ENCODE data around the gene ATP6V1G3. TPM values are rescaled to one million over a fixed set of nuclear protein-coding genes. Genes with fewer than 3 reads are reported as not detected.
A peak's percentile ranks its signal among the peaks of the same experiment; 100 is the strongest.

ATP6V1G3 gene
- total RNA-seq, 1 donor from 2014 or later = not detected

DNA sequence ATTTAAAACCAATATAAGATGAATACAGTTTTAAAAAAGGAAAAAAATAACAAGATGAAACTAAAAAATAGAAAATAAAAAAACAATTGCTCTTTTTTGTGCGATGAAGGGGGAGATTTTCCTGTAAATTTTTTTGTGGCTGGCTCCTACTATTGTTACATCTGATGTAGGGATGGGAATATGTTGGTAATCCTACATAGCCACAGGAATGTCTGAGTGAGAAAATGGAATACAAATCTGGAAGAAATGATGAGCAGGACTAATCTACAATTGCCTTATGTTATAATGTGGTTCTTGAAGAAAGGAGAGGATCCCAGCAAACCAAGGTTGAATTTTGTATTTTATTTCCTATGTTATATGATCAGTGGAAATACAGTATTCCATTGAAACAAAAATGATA is 40.9 kb downstream of the ATP6V1G3 start:
- H3K9ac ChIP-seq (ENCODE audit: low read length) = no peak overlapping the region
- no peaks in the 10 kb centered on the region for H3K36me3 ChIP-seq (ENCODE audit: insufficient read depth, low read length)
- H3K9me3 ChIP-seq (ENCODE audit: insufficient read depth, low read depth, low read length) = peaks cover 2% of the 10 kb centered on the region
- H3K27ac Mint-ChIP-seq (ENCODE audit: unreplicated experiment) = peak overlapping the region; percentile 67
- H3K4me3 Mint-ChIP-seq (ENCODE audit: unreplicated experiment) = no peak overlapping the region
- FAIRE-seq (no peak), DNase-seq (ENCODE audit: low read depth) (peak; percentile 82)
- peaks cover 6% of the 10 kb centered on the region for H3K9me3 Mint-ChIP-seq (ENCODE audit: unreplicated experiment)
- H3K4me2 ChIP-seq (ENCODE audit: low read length) = no peak overlapping the region
- H3K4me3 ChIP-seq (ENCODE audit: insufficient read depth, low read depth, low read length) = no peak overlapping the region
- peaks cover 34% of the 10 kb centered on the region for H3K4me1 ChIP-seq (ENCODE audit: insufficient read depth, low read length)
- no peaks in the 10 kb centered on the region for H4K20me1 ChIP-seq (ENCODE audit: insufficient read depth, low read length)
- H3K27ac ChIP-seq (ENCODE audit: low read depth, low read length) = no peak overlapping the region
- no peaks in the 10 kb centered on the region for H3K36me3 Mint-ChIP-seq (ENCODE audit: low read depth, unreplicated experiment)
- no peaks in the 10 kb centered on the region for H3K79me2 ChIP-seq (ENCODE audit: insufficient read depth, low read length)
- peaks cover 18% of the 10 kb centered on the region for H3K4me1 Mint-ChIP-seq (ENCODE audit: low read depth, unreplicated experiment)
- no peaks in the 10 kb centered on the region for H3K27me3 Mint-ChIP-seq (ENCODE audit: low read depth, unreplicated experiment)
- no peak overlapping the region for H2AFZ ChIP-seq (ENCODE audit: low read depth, low read length)
- TF ChIP-seq EZH2 (IDR thresholded peaks at IDR 0.05; ENCODE audit: insufficient read depth, low read length) = no peak
- no peaks in the 10 kb centered on the region for H3K27me3 ChIP-seq (ENCODE audit: insufficient read depth, low read length)

DNA sequence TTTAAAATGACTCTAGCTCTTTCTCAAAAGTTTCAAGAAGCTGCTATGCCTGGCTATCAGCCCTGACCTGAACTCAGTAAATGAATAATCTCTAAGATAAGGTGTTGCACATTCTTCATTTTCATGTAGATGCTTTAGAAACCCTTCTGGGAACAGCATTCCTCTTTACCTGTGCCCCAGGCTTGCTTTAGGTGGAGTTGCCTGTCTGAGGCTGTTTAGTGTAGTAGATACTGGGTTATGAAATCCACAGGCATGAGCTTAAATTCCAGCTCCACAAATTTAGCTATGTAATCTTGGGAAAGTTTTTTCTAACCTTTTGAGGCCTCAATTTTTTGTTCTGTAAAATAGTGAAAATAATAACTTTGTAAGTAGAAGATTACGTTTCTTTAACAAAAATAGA is 41.6 kb downstream of the ATP6V1G3 start:
- FAIRE-seq = no peak

DNA sequence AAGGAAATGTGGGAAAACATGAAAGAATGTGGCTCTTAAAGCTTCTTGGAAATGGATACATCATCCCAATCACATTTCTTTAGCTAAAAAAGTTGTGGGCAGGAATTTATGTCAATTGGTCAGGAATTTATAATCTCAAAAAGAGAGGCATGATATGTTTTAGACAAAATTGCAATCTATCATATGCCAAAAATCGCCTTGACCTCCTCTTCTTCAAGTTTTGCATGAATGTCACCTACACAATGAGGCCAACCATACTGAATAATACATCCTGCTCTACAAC is 42.4 kb downstream of the ATP6V1G3 start:
- Histone ChIP-seq H3K9ac (ENCODE audit: low read length) (peak overlapping the region; percentile 24), H3K4me1 (ENCODE audit: insufficient read depth, low read length) (peaks cover 40% of the 10 kb centered on the region), H3K36me3 (ENCODE audit: insufficient read depth, low read length) (no peaks in the 10 kb centered on the region), H3K27ac (ENCODE audit: low read depth, low read length) (peak overlapping the region; percentile 51), H2AFZ (ENCODE audit: low read depth, low read length) (no peak overlapping the region), H3K27me3 (ENCODE audit: insufficient read depth, low read length) (no peaks in the 10 kb centered on the region), H3K4me3 (ENCODE audit: insufficient read depth, low read depth, low read length) (no peak overlapping the region), H3K4me2 (ENCODE audit: low read length) (peak overlapping the region; percentile 58), H3K9me3 (ENCODE audit: insufficient read depth, low read depth, low read length) (peaks cover 2% of the 10 kb centered on the region), H3K79me2 (ENCODE audit: insufficient read depth, low read length) (no peaks in the 10 kb centered on the region), H4K20me1 (ENCODE audit: insufficient read depth, low read length) (no peaks in the 10 kb centered on the region)
- peak; percentile 9 for FAIRE-seq
- Mint-ChIP-seq H3K27ac (ENCODE audit: unreplicated experiment) (no peak overlapping the region), H3K4me1 (ENCODE audit: low read depth, unreplicated experiment) (peaks cover 20% of the 10 kb centered on the region), H3K9me3 (ENCODE audit: unreplicated experiment) (peaks cover 3% of the 10 kb centered on the region), H3K27me3 (ENCODE audit: low read depth, unreplicated experiment) (no peaks in the 10 kb centered on the region), H3K4me3 (ENCODE audit: unreplicated experiment) (no peak overlapping the region), H3K36me3 (ENCODE audit: low read depth, unreplicated experiment) (no peaks in the 10 kb centered on the region)
- TF ChIP-seq, protein P1, sequence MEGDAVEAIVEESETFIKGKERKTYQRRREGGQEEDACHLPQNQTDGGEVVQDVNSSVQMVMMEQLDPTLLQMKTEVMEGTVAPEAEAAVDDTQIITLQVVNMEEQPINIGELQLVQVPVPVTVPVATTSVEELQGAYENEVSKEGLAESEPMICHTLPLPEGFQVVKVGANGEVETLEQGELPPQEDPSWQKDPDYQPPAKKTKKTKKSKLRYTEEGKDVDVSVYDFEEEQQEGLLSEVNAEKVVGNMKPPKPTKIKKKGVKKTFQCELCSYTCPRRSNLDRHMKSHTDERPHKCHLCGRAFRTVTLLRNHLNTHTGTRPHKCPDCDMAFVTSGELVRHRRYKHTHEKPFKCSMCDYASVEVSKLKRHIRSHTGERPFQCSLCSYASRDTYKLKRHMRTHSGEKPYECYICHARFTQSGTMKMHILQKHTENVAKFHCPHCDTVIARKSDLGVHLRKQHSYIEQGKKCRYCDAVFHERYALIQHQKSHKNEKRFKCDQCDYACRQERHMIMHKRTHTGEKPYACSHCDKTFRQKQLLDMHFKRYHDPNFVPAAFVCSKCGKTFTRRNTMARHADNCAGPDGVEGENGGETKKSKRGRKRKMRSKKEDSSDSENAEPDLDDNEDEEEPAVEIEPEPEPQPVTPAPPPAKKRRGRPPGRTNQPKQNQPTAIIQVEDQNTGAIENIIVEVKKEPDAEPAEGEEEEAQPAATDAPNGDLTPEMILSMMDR (IDR thresholded peaks at IDR 0.05; ENCODE audit: insufficient read depth, low read depth, low read length) = no peak
- no peak for TF ChIP-seq EZH2 (IDR thresholded peaks at IDR 0.05; ENCODE audit: insufficient read depth, low read length)
- DNase-seq (ENCODE audit: low read depth) = peak; percentile 34

More for the DNA sequence above, 41.6 kb downstream of the ATP6V1G3 start:
- Histone ChIP-seq H3K4me2 (ENCODE audit: low read length) (no peak overlapping the region), H3K27me3 (ENCODE audit: insufficient read depth, low read length) (no peaks in the 10 kb centered on the region), H4K20me1 (ENCODE audit: insufficient read depth, low read length) (no peaks in the 10 kb centered on the region), H3K36me3 (ENCODE audit: insufficient read depth, low read length) (no peaks in the 10 kb centered on the region), H3K4me3 (ENCODE audit: insufficient read depth, low read depth, low read length) (no peak overlapping the region), H3K79me2 (ENCODE audit: insufficient read depth, low read length) (no peaks in the 10 kb centered on the region), H2AFZ (ENCODE audit: low read depth, low read length) (no peak overlapping the region), H3K9ac (ENCODE audit: low read length) (no peak overlapping the region), H3K9me3 (ENCODE audit: insufficient read depth, low read depth, low read length) (peaks cover 2% of the 10 kb centered on the region), H3K4me1 (ENCODE audit: insufficient read depth, low read length) (peaks cover 34% of the 10 kb centered on the region), H3K27ac (ENCODE audit: low read depth, low read length) (no peak overlapping the region)
- TF ChIP-seq, protein P1 (IDR thresholded peaks at IDR 0.05; ENCODE audit: insufficient read depth, low read depth, low read length) = no peak
- no peak for TF ChIP-seq EZH2 (IDR thresholded peaks at IDR 0.05; ENCODE audit: insufficient read depth, low read length)
- Mint-ChIP-seq H3K9me3 (ENCODE audit: unreplicated experiment) (peaks cover 6% of the 10 kb centered on the region), H3K4me3 (ENCODE audit: unreplicated experiment) (no peak overlapping the region), H3K36me3 (ENCODE audit: low read depth, unreplicated experiment) (no peaks in the 10 kb centered on the region), H3K27ac (ENCODE audit: unreplicated experiment) (peak overlapping the region; percentile 69), H3K4me1 (ENCODE audit: low read depth, unreplicated experiment) (peaks cover 18% of the 10 kb centered on the region), H3K27me3 (ENCODE audit: low read depth, unreplicated experiment) (no peaks in the 10 kb centered on the region)
- peak; percentile 66 for DNase-seq (ENCODE audit: low read depth)
